Measurements from ENCODE around the gene PDZD2.

- TF ChIP-seq CTCF (IDR thresholded peaks at IDR 0.05) = no peak
- TF ChIP-seq POLR2A (IDR thresholded peaks at IDR 0.05) = no peak
Measured at GRCh38 chr5:31995714-31996113, 356.8 kb downstream of the PDZD2 start.
